ENCODE results near the gene C7orf57. TPM values are rescaled to one million over a fixed set of nuclear protein-coding genes. Genes with fewer than 3 reads are reported as not detected.
"Not testable (repeated sequence)": the region's sequence is repeated elsewhere in the genome, so short reads cannot be mapped to it uniquely, and the experiment has no call there.

C7orf57 gene
- total RNA-seq (2014; rRNA removed; shearing (Covaris generic)) = 0.42 and 1.6 TPM in 2 replicates
- 1.7 and 2.1 TPM in 2 replicates for polyA plus RNA-seq (2016; fragmentation: Nextera tagmentation; extraction: Ambion mirVana)
- long read RNA-seq = 0 reads

DNA sequence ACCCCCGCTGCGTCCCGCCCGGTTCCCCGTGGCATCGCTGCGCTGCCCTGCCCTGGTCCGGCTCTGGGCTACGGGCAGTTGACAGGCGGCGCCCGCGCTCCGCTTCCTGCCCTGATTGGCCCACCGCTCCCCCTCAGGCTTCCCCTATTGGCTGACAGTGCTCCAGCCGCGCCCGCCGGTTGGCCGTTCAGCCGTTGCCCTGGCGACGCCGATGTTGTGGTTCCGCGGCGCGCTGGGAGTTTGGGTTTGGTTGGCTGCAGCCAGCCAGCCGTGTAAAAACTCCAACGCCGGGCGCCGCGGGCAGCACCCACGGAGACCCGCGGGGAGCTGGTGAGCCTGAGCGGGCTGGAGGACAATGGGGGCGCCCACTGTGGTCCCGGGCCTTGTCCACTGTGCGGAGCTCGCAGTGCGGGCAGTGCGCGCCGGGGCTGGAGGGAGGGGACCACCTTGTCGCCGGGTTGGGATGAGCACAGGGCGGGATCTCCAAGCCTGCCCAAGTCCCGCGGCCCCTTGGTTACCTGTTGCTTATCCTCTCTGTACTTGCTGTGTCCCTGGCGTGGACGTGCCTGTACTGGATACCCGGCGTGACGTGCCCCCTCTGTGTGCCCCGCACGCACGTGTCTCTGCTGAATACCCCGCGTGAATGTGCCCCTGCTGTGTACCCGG is at the start of gene C7orf57:
Gene C7orf57 (plus strand): TSS at position 243 of the 666 bp plus-strand sequence. CDS start 766 bp downstream, outside the sequence.
- no peaks in the 10 kb centered on the region for H3K36me3 Mint-ChIP-seq (ENCODE audit: low read depth)
- no peak within 1 kb of the TSS for H3K27ac Mint-ChIP-seq
- Histone ChIP-seq H4K20me1 (replicated peaks; ENCODE audit: insufficient read depth) (no peaks in the 10 kb centered on the region), H3F3A (replicated peaks; ENCODE audit: low read depth) (no peaks in the 10 kb centered on the region), H3K27ac (ENCODE audit: low read depth) (no peak within 1 kb of the TSS), H3K27me3 (ENCODE audit: insufficient read depth) (peaks cover 37% of the 10 kb centered on the region), H3K9me2 (ENCODE audit: insufficient read depth) (peaks cover 5% of the 10 kb centered on the region; the same call in 1 of the 2 replicates), H3K4me1 (ENCODE audit: insufficient read depth) (peaks cover 30% of the 10 kb centered on the region), H2AFZ (peak within 1 kb of the TSS; percentile 92), H3K4me3 (peak within 1 kb of the TSS; percentile 76), H3K4me2 (peak within 1 kb of the TSS; percentile 92), H3K36me3 (ENCODE audit: insufficient read depth) (no peaks in the 10 kb centered on the region), H3K79me2 (replicated peaks; ENCODE audit: insufficient read depth) (no peaks in the 10 kb centered on the region)
- H3K27me3 Mint-ChIP-seq (ENCODE audit: insufficient read depth, low read depth, poor library complexity) = peaks cover 38% of the 10 kb centered on the region
- TF ChIP-seq, protein P1, sequence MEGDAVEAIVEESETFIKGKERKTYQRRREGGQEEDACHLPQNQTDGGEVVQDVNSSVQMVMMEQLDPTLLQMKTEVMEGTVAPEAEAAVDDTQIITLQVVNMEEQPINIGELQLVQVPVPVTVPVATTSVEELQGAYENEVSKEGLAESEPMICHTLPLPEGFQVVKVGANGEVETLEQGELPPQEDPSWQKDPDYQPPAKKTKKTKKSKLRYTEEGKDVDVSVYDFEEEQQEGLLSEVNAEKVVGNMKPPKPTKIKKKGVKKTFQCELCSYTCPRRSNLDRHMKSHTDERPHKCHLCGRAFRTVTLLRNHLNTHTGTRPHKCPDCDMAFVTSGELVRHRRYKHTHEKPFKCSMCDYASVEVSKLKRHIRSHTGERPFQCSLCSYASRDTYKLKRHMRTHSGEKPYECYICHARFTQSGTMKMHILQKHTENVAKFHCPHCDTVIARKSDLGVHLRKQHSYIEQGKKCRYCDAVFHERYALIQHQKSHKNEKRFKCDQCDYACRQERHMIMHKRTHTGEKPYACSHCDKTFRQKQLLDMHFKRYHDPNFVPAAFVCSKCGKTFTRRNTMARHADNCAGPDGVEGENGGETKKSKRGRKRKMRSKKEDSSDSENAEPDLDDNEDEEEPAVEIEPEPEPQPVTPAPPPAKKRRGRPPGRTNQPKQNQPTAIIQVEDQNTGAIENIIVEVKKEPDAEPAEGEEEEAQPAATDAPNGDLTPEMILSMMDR (conservative IDR thresholded peaks at IDR 0.05; ENCODE audit: low read depth in 2 of 2) = peak in 1 of 2 experiments; percentile 31; a peak in 2 of 4 replicates
- TF ChIP-seq REST (IDR thresholded peaks at IDR 0.05; ENCODE audit: unreplicated experiment) (no peak), POLR2AphosphoS5 (IDR thresholded peaks at IDR 0.05; ENCODE audit: low read depth) (no peak)
- DNase-seq (ENCODE audit: low spot score) (peak; percentile 95), ATAC-seq (peak; percentile 94)
- peak within 1 kb of the TSS; percentile 87 for H3K4me3 Mint-ChIP-seq
- H3K4me1 Mint-ChIP-seq = peaks cover 41% of the 10 kb centered on the region
- no peaks in the 10 kb centered on the region for H3K9me3 Mint-ChIP-seq

GRCh38 chr7:47988496-47989386 is 46.6 kb upstream of the C7orf57 start:
- DNase-seq (ENCODE audit: low spot score) = peak; percentile 39
- TF ChIP-seq, protein P1 (conservative IDR thresholded peaks at IDR 0.05; ENCODE audit: low read depth in 2 of 2) = peak; percentile 35 to 60; a peak in 3 of 4 replicates
- TF ChIP-seq ZNF114 (CRISPR knock-in tag; IDR thresholded peaks at IDR 0.05) = no peak
- no peaks in the 10 kb centered on the region for H3K27me3 ChIP-seq (ENCODE audit: insufficient read depth)

GRCh38 chr7:47989607-47990400 is 45.5 kb upstream of the C7orf57 start:
- not testable (repeated sequence) for H3K4me3 ChIP-seq; ATAC-seq; H3K36me3 Mint-ChIP-seq (ENCODE audit: low read depth); H3K9me3 Mint-ChIP-seq; H3K9me2 ChIP-seq (ENCODE audit: insufficient read depth); H4K20me1 ChIP-seq (replicated peaks; ENCODE audit: insufficient read depth); H2AFZ ChIP-seq; H3F3A ChIP-seq (replicated peaks; ENCODE audit: low read depth); H3K27me3 ChIP-seq (ENCODE audit: insufficient read depth); H3K79me2 ChIP-seq (replicated peaks; ENCODE audit: insufficient read depth); H3K36me3 ChIP-seq (ENCODE audit: insufficient read depth); H3K27me3 Mint-ChIP-seq (ENCODE audit: insufficient read depth, low read depth, poor library complexity)
- Mint-ChIP-seq H3K27ac (peak overlapping the region; percentile 69), H3K4me3 (peak overlapping the region; percentile 17; the same call in 1 of the 3 replicates), H3K4me1 (peaks cover 29% of the 10 kb centered on the region)
- DNase-seq (ENCODE audit: low spot score) = peak; percentile 60
- H3K27ac ChIP-seq (ENCODE audit: low read depth) = peak overlapping the region; percentile 74; the same call in 1 of the 2 replicates
- peaks cover 12% of the 10 kb centered on the region for H3K4me1 ChIP-seq (ENCODE audit: insufficient read depth)
- H3K4me2 ChIP-seq = peak overlapping the region; percentile 34; the same call in 1 of the 2 replicates

More at GRCh38 chr7:47988496-47989386, 46.6 kb upstream of the C7orf57 start:
- Histone ChIP-seq H4K20me1 (replicated peaks; ENCODE audit: insufficient read depth) (no peaks in the 10 kb centered on the region), H3K79me2 (replicated peaks; ENCODE audit: insufficient read depth) (no peaks in the 10 kb centered on the region), H3K4me3 (no peak overlapping the region), H3K27ac (ENCODE audit: low read depth) (no peak overlapping the region), H3F3A (replicated peaks; ENCODE audit: low read depth) (no peaks in the 10 kb centered on the region), H3K9me2 (ENCODE audit: insufficient read depth) (no peaks in the 10 kb centered on the region), H3K36me3 (ENCODE audit: insufficient read depth) (no peaks in the 10 kb centered on the region), H3K4me2 (no peak overlapping the region), H3K4me1 (ENCODE audit: insufficient read depth) (peaks cover 12% of the 10 kb centered on the region), H2AFZ (no peak overlapping the region)
- Mint-ChIP-seq H3K27me3 (ENCODE audit: insufficient read depth, low read depth, poor library complexity) (peaks cover 2% of the 10 kb centered on the region), H3K9me3 (peaks cover 6% of the 10 kb centered on the region; the same call in 2 of the 3 replicates), H3K4me1 (peaks cover 29% of the 10 kb centered on the region), H3K36me3 (ENCODE audit: low read depth) (no peaks in the 10 kb centered on the region), H3K27ac (no peak overlapping the region), H3K4me3 (no peak overlapping the region)
- ATAC-seq = peak; percentile 34
